ENCODE measurements around the gene INCA1. TPM values are rescaled to one million over a fixed set of nuclear protein-coding genes. Genes with fewer than 3 reads are reported as not detected.

The INCA1 gene
- total and polyA plus RNA-seq, 2 of the 13 experiments (the other 11 are each of a cell fraction or from before 2014, with no cell fraction given) = 0.93 to 2.6 TPM

DNA sequence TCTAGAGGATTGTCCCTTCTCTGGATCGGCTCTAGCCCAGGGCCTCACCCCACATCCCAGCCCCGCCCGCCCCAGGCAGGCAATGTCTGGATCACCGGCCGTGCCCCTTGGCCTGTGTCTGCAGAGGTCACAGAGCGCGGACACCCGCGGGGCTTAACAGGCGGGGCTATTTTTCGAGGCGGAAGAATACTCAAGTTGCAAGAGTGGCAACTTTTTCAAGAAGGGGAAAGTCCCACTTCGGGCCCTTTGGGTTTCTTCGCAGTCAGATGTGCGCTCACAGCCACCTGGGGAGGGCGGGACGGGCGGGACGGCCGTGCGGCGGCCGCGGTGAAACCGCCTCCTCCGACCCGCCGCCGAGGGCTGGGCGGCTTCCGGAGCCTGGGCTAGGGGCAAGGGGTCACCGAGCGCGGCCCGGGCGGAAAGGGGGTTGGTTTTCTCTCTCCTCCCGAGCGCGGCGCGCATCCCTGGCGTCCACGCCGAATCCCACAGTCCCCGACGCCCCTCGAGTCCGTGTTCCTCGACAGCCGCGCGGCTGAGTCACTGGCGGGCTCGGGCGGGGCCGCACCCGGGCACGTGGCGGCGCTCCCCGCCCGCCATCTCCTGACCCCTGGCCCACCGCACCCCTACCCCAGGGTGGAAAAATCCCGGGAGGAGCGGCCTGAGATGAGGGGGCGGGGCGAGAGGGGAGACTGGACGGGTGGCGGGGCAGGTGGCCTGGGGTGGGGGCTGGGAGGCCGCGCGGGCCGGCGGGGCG lies 47.8 kb downstream of the INCA1 start (continued):
- no peak for TF ChIP-seq ZNF724P (CRISPR knock-in tag; IDR thresholded peaks at IDR 0.05; ENCODE audit: borderline replicate concordance)
- peak; percentile 56; the same call in 1 of the 2 replicates for TF ChIP-seq MAZ (IDR thresholded peaks at IDR 0.05; ENCODE audit: borderline replicate concordance, low read depth, low read length)
- TF ChIP-seq MAZ (CRISPR knock-in tag; IDR thresholded peaks at IDR 0.05; ENCODE audit: low read depth) = peak; percentile 81
- no peak for TF ChIP-seq MYNN (CRISPR knock-in tag; IDR thresholded peaks at IDR 0.05; ENCODE audit: low read depth)
- 0 out of 2 replicates have a peak, but pooled peaks have one; percentile 31 for TF ChIP-seq ZNF616 (CRISPR knock-in tag; IDR thresholded peaks at IDR 0.05; ENCODE audit: low read depth)
- 0 out of 2 replicates have a peak, but pooled peaks have one; percentile 11 for TF ChIP-seq KAT8 (CRISPR knock-in tag; IDR thresholded peaks at IDR 0.05)
- no peak for TF ChIP-seq ZFP41 (CRISPR knock-in tag; IDR thresholded peaks at IDR 0.05; ENCODE audit: borderline replicate concordance)
- TF ChIP-seq JUN (CRISPR knock-in tag; IDR thresholded peaks at IDR 0.05) = no peak; the same call in 1 of the 2 replicates
- TF ChIP-seq EZH2 (conservative IDR thresholded peaks at IDR 0.05; ENCODE audit: low read depth, low read length) = no peak
- TF ChIP-seq, protein P1, sequence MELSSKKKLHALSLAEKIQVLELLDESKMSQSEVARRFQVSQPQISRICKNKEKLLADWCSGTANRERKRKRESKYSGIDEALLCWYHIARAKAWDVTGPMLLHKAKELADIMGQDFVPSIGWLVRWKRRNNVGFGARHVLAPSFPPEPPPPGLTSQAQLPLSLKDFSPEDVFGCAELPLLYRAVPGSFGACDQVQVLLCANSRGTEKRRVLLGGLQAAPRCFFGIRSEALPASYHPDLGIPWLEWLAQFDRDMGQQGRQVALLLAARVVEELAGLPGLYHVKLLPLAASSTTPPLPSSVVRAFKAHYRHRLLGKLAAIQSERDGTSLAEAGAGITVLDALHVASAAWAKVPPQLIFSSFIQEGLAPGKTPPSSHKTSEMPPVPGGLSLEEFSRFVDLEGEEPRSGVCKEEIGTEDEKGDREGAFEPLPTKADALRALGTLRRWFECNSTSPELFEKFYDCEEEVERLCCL (CRISPR knock-in tag; IDR thresholded peaks at IDR 0.05; ENCODE audit: borderline replicate concordance) = no peak
- TF ChIP-seq CREM (IDR thresholded peaks at IDR 0.05) = no peak
- TF ChIP-seq CREM (CRISPR knock-in tag; IDR thresholded peaks at IDR 0.05) = no peak
- no peak for TF ChIP-seq ZBTB8A (CRISPR knock-in tag; IDR thresholded peaks at IDR 0.05; ENCODE audit: borderline replicate concordance, low read depth)
- no peak for TF ChIP-seq ZNF30 (CRISPR knock-in tag; IDR thresholded peaks at IDR 0.05)
- TF ChIP-seq ZSCAN29 (CRISPR knock-in tag; conservative IDR thresholded peaks at IDR 0.05) = no peak
- TF ChIP-seq TRIM24 (CRISPR knock-in tag; IDR thresholded peaks at IDR 0.05) = no peak
- peak; percentile 89 for TF ChIP-seq HNRNPK (IDR thresholded peaks at IDR 0.05; ENCODE audit: low read depth, low read length, poor library complexity, severe bottlenecking)
- TF ChIP-seq ZBTB43 (CRISPR knock-in tag; conservative IDR thresholded peaks at IDR 0.05) = no peak
- TF ChIP-seq ZNF550 (CRISPR knock-in tag; IDR thresholded peaks at IDR 0.05; ENCODE audit: borderline replicate concordance) = no peak
- TF ChIP-seq ZNF234 (CRISPR knock-in tag; conservative IDR thresholded peaks at IDR 0.05) = no peak
- peak; percentile 96 for TF ChIP-seq PPARG (CRISPR knock-in tag; conservative IDR thresholded peaks at IDR 0.05)
- peak; percentile 91 for TF ChIP-seq REL (CRISPR knock-in tag; conservative IDR thresholded peaks at IDR 0.05)
- no peak for TF ChIP-seq ONECUT2 (CRISPR knock-in tag; IDR thresholded peaks at IDR 0.05)
- no peak for TF ChIP-seq PLRG1 (conservative IDR thresholded peaks at IDR 0.05)
- peak; percentile 72; the same call in 1 of the 2 replicates for TF ChIP-seq ZNF343 (CRISPR knock-in tag; IDR thresholded peaks at IDR 0.05)
- TF ChIP-seq CERS6 (CRISPR knock-in tag; IDR thresholded peaks at IDR 0.05) = no peak
- no peak for TF ChIP-seq ZNF670 (CRISPR knock-in tag; IDR thresholded peaks at IDR 0.05; ENCODE audit: borderline replicate concordance)
- no peak for TF ChIP-seq RFX3 (CRISPR knock-in tag; IDR thresholded peaks at IDR 0.05)

Measured in HepG2 (cell line).